NOMO-1 (cell line): Measurements from ENCODE around the gene KTN1.

Experiments used
- DNase-seq, 2 experiments: peaks; one replicate each; lab custom pipeline; 2025; ENCODE audit not compliant: unreplicated experiment in 2 of 2; lab: John Stamatoyannopoulos, UW

KTN1 gene

DNA sequence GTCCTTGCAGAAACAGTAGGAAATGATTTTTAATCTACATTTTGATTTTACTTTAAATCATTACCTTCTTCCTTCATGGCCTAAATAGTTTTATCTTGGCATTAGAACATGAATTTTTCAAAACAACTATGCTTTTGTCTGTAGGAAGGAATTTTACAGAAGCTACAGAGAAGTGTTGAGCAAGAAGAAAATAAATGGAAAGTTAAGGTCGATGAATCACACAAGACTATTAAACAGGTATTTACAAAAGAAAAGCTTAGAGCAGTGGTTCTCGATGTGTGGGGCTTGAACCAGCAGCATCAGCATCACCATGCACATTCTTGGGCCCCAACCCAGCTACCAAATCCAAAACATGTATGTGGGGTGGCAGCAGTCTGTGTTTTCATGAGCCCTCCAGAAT lies 91.6 kb downstream of the KTN1 start:
- no peak for DNase-seq

DNA sequence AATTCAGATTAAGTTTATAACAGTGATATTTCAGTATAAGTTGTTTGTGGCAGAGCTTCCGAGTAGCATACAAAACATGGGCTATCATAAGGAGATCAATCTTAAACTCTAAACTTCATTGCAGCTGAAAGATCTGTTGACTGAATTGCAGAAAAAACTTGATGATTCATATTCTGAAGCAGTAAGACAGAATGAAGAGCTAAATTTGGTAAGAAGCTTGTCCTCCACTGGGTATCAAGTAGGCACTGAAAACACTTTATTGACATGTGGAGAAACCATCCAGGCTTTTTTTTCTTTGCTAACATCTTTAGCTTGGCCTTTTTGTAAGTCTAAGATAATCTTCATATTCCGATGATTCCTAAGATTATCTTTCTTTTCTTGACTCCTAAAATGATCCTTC lies 93.0 kb downstream of the KTN1 start:
- DNase-seq = no peak

DNA sequence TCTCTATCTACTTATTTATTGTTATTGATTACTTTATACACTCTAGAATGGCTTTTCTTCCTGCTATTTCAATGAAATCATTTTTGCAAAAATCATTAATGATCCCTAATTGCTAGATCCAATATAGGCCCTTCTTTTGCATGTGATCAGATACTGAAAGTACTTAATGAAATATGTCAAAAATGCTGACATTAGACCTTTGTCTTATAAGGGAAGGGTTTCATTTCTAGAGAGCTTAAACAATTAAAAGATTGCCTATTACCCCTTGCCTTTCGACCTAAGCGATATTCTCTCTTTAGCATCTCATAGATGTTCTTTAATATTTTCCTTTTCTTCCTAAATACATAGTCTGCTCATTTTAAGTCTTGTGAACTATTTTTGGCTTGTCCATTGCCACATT lies 101.1 kb downstream of the KTN1 start:
- no peak for DNase-seq

DNA sequence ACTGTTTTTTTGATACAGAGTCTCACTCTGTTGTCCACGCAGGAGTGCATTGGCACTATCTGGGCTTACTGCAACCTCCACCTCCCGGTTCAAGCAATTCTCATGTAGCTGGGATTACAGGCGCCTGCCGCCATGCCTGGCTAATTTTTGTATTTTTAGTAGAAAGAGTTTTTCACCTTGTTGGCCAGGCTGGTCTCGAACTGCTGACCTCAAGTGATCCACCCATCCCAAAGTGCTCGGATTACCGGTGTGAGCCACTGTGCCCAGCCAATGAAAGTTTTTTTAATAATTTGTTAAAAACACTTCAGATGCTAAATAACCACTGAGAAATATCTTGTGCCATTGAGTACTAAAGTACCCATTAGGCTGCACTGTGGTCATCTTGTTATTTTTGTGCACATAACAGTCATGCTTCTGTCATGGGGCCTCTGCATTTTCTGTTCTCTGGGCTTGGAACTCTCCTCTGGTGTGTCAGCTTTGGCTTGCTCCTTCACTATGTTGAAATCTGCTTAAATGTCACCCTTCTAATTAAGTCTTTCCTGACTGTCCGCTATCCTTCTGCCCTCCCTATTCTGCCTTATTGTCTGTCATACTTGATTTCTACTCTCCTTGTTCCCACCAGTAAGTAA lies 105.1 kb downstream of the KTN1 start:
- DNase-seq = no peak

DNA sequence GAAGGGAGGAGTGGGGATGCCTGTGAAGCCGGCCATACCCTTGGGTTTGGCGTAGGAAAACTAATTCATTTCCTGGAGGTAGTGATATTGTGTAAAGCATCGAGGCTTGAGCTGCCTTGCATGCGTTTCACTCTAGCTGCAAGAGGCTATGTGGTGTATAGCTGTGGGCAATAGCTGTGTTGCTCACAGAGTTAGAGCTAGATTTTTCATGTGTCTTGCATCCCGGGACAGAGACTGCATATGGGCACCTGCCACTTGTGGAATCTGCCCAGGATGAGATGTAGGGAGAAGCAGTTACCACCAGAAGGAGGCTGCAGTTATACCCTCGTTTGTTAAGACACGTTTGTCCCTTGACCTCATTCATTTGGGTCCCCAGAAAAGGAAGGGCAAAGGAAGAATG lies 106.7 kb downstream of the KTN1 start:
- DNase-seq = no peak

DNA sequence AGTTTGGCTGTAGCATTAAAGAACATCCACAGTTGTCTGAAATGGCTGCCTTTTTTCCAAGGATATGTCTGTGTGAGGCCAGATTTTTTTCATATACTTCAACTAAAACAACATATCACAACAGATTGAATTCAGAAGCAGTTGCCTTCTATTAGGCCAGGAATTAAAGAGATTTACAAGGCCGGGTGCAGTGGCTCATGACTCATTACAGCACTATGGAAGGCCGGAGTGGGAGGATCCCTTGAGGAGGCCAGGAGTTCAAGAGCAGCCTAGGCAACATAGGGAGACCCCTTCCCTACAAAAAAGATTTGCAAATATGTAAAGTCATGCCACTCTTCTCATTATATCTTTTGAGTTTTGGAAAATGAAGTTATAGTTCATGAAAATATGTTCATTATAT lies 108.6 kb downstream of the KTN1 start:
- DNase-seq = no peak

DNA sequence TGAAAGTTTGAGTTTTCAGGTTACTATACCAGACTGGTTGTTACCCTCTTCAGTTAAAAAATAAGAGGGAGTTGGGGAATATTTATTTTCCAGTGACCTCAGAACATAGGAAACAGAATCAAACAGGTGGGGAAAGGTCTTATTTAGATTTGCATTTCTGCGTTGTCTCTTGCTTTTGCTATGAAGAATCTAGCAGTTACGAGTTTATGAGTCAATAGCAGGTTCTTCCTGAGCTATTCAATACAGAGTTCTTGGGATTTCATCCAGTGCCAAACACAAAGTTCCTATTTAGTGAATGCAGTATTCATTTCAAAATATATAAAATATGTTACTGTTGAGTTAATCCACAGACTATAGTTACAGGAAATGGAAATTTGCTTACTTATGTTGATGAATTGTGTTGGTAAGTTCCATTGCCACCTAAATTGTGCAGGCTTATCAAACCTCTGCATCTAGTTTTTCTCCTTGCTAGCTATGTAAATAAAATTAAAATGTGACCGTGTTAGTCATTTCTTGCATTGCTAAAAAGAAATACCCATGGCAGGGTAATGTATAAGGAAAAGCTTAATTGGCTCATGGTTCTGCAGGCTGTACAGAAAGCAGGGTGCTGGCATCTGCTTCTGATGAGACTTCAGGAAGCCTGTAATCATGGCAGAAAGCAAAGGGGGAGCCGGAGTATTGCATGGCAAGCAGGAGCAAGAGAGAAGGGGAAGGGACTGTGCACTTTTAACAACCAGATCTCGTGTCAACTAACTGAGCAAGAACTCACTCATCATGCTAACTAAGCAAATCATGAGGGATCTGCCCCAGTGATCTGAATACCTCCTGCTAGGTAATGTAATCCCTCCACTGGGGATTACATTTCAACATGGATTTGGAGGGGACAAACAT lies 110.2 kb downstream of the KTN1 start:
- DNase-seq = no peak

DNA sequence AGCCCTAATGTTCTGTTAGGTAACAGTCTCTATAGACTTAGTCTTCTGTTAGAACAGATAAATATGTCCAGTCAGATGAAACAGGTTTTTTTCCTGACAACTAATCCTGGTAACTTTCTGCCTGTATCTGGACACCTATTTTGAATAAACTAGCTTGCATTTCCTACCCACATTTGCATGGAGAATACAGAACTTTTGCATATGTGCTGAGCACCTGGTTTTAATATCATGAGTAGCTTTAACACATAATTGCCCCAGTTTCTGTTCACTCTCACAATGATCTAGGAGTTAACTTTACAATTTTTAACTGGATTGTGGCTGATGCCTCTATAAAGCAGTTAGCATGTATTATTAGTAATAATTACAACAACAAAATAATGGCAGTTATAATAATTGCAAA lies 111.7 kb downstream of the KTN1 start:
- DNase-seq = no peak

DNA sequence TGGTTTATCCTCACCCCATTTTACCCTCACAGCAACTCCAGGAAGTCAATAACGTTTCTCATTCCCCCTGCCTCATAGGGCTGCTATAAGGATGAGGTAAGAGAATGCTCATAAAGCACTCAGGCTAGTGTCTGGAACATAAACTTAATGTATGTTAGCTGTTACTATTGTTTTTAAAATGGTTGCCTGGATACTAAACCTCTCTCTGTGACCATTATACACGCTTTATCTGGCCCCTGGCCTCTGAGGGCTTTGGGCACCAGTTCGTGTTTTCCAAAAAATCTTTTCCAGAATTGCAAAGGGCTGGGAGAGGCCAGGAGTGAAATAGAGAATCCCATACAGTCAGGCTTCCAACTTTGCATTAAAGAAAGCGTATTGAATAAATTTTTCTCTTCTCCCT lies 113.9 kb downstream of the KTN1 start:
- no peak for DNase-seq

DNA sequence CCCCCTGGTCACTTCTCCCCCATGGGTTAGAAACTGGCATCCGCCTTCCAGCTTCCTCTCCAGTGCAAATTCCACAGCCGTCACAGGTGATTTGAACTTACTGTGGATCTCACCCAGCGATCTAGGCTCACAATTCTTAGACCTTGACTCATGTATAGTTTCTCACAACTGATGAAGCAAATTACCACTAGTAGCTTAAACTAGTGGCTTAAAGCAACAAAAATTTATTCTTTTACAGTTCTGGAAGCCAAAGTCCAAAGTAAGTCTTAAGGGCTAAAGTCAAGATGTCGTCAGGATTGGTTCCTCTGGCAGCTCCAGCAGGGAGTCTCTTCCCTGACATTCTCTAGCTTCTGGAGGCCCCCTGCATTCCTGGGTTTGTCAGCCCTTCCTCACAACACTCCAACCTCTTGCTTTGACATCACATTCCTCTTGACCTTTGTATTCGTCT lies 117.4 kb downstream of the KTN1 start:
- DNase-seq = no peak

DNA sequence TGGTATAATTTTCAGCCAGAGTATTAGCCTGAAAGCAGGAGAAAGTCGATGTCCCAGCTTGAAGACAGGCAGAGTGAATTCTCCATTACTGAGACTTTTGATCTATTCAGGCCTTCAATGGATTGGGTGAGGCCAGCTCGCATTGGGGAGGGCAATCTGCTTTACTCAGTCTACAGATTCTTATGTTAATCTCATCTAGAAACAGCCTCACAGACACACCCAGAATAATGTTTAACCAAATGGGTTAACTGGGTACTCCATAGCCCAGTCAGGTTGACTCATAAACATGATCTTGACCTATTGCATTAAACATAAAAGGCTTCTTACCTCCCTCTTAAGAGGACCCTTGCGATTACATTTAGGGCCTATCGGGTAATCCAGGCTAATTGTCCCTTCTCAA lies 118.0 kb downstream of the KTN1 start:
- DNase-seq = no peak

DNA sequence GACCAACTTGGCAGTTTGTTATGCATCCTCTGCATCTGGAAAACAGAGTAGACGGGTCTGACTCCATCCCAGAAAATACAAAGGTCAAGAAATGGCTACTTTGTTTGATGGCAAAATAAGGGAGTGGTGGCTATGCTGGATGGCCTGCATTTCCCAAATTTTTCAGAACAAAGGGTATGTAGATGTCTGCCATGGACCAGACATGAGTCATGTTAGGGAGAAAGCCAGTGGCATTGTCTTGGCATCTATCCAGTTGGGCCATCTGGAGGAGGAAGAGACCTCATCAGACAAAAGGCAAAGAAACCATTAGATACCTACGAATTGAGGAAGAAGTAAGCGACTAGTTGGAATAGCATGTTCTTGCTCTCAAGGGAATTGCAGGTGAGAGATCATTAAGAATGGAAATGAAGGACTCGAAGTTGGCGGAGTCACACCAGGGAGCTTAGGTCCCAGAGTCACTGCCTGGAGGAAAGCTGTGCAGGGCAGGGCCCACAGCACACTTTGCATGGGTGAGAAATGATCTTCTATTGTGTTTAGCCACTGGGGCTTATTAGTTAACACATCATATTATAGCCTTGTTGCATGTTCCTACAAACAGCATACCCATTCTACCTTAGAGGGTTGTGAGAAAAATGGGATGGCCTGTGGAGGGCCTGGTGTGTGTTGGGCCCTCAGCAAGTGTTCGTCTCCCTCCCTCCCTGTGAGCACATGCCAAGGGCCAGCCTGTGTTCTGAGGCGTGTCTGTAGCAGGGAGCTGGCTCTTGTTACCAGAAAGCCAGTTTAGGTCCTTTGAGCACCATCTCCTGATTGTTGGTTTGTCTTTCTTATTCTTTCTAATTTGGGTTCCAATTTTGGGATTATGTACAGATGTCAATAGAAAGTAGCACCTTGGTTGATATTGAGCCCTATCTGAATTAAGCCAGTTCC lies 119.4 kb downstream of the KTN1 start:
- DNase-seq = no peak

DNA sequence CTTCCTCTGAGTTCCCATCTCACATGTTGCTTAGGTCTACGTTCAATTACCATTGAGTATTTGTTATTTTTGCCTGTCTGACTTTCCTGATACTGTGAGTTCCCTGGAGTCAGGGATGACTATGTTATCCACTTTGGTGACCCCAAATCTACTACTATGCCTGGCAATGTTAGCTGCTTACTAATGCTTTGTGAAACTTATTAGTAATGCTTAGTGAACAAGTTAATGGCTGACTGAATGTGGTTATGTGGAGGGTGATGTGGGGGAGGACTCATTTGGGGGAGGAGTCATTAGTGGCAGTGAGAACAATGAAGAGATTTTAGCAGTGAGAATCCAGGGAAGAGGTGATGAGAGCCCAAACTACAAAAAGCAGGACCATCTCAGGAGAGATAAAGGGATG lies 121.6 kb downstream of the KTN1 start:
- no peak for DNase-seq

DNA sequence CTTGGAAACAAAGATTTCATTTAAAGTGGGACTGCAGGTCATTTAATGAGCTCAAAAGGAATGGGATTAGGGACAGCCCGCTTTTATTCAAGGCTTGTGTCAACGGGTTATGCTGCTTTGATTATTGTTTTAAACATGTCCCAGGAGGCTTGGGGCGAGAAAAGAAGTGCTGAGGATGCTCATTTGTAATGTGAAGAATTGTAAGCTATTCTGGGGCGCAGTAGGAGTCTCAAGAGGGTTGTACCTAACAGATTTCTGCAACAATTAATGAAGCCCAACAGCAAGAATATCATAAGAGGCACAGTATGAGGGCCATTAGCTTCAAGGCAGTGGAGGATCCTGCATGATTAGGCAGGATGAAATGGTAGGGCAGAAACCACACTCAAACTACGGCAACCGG lies 122.5 kb downstream of the KTN1 start:
- no peak for DNase-seq

DNA sequence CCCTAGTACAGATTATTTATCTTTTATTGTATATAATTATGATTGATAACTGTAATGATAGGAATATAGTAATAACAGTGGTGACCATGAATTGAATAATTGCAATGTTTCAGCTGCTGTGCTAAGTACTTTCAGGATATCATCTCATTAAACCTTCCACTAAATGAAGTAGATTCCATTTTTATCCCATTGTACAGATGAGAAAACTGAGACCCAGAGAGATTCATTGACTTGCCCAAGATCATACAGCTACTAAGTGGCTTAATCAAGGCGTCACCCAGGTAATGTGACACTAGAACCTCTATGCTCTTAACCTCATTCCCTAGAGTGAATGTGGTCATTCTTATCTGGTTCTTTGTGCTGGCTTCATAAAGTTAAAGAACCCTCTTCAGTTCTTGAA lies 124.6 kb downstream of the KTN1 start:
- DNase-seq = no peak

DNA sequence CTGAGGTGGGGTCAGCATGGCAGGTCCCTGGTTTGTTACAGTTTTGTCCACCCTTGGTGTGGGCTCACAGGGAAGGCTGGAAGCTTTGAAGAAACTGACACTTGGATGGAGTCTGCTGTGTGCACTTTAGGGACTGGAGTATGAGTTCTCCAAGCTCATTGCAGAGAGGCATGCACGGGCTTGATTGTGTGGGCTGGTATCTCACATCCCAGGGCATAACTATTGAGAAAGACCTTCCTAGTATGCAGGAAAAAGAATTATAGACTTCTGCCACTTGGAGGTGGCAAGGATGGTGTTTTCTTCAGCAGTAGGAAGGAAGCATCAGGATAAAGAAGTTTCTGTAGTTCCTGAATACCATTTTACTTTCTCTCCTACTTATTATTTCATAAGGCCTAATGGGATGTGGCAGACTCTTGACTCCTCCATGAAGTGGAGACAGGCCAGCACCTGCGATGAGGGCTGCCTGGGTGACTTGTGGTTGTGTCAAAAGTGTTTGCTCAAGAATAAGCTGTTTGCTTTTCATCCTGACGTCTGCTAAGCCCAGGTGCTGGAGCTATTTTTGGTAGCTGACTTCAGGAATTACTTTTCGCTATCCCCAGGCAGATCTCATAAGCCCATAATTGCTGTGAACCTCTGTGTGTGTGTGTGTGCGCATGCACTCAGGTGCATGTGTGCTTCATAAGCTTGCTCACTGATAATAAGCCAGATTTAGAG lies 125.8 kb downstream of the KTN1 start:
- no peak for DNase-seq

DNA sequence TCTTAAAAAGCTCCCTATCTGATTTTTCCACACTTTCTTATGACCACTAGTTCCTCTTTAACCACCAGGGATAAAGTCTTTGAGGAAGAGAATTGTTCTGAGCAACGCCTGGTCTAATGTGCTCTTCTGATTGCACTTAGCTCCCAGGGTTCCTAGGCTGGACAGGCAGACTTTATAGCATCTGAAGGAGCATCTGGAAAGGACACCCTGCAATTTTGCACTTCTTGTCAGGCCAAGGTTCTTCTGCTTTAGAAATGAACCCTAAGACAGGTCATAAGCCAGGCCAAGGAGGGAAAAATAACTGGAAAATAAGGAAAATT lies 126.3 kb downstream of the KTN1 start:
- no peak for DNase-seq

DNA sequence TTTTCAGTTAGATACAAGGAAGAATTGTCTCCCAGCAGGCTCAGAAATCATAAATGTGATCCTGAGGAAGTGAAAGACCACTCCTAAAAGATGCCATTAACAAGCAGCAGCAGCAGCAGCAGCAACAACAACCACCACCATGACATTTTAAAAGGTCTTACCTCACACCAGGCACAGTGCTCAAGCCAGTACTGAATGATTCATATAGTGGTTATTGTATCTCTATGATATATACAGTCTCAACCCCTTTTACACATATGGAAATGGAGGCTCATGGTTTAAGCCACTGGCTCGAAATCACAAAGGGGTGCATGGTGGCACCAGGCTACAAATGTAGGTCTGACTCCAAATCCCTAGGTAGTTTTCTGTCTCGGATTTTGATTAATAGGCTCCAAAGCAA lies 126.9 kb downstream of the KTN1 start:
- DNase-seq = no peak

DNA sequence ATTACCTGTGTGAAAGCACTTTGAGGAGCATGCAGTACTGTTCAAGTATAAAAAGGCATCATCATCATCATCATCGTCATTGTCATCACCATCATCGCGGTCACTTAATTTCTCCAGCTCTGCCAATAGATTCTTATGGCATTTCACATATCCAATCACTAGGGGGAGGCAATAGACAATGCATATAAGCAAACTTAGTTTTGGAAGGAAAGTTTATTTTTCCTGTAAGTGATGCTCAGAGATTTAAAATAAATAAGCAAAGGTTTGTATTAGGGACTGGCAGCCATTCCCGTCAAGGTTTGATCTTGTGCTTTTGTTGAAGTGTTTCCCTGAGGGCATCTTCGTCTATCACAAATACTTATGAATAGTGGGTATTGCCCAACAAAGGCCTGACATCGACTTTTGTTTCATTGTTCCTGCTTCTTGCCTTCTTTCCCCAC lies 127.4 kb downstream of the KTN1 start:
- DNase-seq = peak; percentile 9 to 38

DNA sequence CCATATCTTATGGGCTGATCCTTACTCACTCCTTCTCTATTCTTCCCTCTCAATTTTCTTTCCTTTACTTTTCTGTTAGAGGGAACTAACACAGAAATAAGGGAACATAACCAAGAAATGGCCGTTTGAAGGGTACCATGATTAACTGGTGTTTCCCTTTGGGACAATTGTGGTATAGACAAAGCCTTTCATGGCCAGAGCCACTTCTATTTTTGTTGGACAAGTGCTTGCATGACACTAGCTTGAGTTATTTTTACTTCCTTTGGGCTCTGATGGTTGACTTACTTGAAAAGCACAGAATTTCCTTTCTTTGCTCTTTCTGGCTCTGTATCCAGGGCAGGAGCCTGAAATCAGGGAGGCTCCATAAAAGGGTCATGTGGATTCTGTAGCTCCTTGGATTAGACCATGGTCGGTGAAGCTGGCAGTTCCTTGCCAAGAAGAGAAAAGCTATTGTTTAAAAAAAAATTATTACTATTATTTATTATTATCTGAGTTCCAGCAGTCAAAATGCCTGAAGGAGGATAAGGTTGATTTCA lies 130.6 kb downstream of the KTN1 start:
- DNase-seq = no peak
